GM12875 (cell line): ENCODE data around the gene GRIP1.

ENCODE experiments used
- H3K4me3 ChIP-seq: one replicate; pipeline ENCODE4 v1.5.1; 2011; ENCODE audit warnings: low read depth, low read length, control low read depth
- TF ChIP-seq, protein P1 (sequence below): IDR thresholded peaks from 2 replicates; pipeline ENCODE4 v1.5.1; 2011; ENCODE audit warnings: low read depth, mild to moderate bottlenecking, control low read depth, inconsistent platforms, low read length, moderate library complexity, borderline replicate concordance; ENCODE audit not compliant: insufficient read depth

The GRIP1 gene

DNA sequence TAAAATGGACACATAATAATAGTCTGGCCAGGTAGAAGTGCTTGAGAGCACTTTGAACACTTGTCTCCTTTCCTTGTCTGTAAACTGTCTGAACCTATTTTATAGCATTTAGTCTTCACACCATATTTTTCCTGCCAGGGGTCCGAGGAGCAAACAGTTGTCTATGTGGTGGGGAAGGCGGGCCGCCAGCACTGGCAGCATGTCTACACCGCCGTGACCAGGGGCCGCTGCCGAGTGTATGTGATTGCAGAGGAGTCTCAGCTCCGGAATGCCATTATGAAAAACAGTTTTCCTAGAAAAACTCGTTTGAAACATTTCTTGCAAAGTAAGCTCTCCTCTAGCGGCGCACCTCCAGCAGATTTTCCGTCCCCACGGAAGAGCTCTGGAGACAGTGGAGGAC is 347.9 kb downstream of the GRIP1 start:
- no peak overlapping the region for H3K4me3 ChIP-seq
- TF ChIP-seq, protein P1, sequence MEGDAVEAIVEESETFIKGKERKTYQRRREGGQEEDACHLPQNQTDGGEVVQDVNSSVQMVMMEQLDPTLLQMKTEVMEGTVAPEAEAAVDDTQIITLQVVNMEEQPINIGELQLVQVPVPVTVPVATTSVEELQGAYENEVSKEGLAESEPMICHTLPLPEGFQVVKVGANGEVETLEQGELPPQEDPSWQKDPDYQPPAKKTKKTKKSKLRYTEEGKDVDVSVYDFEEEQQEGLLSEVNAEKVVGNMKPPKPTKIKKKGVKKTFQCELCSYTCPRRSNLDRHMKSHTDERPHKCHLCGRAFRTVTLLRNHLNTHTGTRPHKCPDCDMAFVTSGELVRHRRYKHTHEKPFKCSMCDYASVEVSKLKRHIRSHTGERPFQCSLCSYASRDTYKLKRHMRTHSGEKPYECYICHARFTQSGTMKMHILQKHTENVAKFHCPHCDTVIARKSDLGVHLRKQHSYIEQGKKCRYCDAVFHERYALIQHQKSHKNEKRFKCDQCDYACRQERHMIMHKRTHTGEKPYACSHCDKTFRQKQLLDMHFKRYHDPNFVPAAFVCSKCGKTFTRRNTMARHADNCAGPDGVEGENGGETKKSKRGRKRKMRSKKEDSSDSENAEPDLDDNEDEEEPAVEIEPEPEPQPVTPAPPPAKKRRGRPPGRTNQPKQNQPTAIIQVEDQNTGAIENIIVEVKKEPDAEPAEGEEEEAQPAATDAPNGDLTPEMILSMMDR = no peak

DNA sequence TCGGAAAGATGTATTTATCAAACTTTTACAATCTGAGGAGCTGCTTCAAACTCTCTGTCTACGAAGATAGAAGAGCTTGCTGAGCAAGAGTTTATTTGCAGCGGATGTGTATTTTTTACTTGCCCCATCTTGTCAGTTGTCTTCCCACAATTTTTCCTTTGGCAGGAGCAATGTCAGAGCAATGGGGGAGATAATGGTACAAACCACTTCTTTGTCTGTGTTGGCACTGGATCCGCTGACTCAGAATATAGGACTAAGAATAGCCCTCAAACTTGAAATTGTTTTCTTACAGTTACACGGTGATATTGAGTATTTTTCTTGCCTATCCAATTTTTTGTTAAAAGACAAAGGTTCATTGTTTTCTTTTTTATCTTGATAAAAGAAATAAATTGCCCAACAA is 348.9 kb downstream of the GRIP1 start:
- TF ChIP-seq, protein P1 = no peak
- H3K4me3 ChIP-seq = no peak overlapping the region

DNA sequence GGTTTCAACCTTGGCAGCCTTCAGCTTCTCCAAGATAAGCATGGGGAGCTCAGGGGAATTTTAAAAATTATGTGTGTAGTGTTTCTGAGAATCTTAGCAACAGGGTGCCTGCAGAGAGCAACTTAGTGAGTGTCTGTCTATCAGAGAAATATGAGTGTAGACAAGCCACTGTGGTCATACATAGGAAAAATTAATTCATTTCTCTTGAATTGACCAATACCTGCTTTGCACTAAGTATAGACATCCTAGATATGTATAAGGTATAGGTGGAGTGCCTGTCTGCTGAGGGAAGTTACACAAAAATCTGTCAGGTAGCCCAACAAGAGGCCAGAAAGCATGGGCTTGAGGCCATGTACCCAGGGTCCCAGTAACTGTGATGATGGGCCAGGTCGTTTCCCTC is 355.9 kb downstream of the GRIP1 start:
- TF ChIP-seq, protein P1 = no peak

DNA sequence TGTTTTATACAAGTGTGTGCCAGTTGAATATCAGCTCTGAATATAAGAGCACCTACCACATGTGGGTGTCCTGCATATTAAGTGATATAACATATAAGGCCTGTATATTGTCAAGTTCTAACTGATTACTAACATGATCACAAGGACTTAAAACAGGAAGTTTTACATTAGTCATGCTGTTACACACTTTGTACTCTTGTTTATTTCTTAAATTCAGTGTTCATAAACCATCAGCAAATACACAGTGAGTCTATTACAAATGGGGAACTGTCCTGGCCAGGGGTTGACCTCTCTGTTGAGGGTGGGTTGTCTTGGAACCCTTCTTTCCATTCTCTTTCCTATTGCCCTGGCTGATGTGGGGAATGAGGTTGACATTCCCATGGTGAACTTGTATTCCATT is 357.4 kb downstream of the GRIP1 start:
- H3K4me3 ChIP-seq = no peak overlapping the region
- TF ChIP-seq, protein P1 = no peak

More for the DNA sequence above, 355.9 kb downstream of the GRIP1 start:
- H3K4me3 ChIP-seq = no peak overlapping the region

DNA sequence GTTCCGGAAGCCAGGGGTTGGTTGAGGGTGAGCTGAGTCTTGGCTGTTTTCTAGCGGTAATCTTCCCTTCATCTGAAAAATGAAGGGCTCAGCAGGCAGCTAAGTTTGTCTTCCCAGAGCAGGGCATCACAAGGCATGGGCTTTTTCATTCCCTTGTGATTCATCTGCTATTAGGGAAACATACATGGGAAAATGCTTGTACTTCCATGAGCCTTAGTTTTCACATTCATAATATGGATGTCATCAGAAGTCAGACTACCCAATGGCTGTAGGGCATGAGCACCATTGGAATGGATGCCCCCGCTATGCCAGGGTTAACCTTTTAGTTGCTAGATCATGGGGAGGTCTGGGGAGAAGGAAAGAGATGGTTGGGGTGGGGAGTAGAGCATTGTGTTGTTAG is 357.9 kb downstream of the GRIP1 start:
- TF ChIP-seq, protein P1 = no peak
- H3K4me3 ChIP-seq = no peak overlapping the region

DNA sequence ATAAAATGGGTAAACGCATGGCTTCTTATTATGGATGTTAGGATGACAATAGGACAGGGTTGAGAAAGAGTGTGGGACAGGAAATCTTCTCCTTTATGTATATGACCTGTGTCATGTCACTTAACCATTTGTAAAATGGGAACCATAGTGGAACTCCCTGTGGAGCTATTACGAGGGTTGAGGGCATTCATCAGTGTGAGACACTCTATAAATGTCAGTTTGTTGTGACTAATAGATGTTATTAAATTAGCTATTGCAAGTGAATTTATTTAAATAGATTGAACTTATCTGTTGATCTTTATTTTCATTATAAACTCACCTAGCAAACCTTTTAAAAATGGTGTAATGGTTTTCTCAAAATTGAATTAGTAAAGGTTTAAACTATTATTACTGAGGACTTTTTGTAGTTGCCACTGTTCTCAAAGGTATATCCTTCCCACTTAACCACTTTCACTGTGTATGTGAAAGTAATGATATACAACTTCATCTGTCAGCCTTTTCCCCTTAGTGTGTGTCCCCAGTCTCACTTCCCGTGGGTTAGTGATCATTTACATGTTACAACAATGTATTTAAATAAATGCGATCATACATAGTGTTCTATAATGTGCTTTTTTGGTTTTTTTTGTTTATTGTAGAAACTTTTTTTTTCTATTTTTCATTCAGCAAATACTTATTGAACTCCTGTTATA is 359.5 kb downstream of the GRIP1 start:
- TF ChIP-seq, protein P1 = no peak

DNA sequence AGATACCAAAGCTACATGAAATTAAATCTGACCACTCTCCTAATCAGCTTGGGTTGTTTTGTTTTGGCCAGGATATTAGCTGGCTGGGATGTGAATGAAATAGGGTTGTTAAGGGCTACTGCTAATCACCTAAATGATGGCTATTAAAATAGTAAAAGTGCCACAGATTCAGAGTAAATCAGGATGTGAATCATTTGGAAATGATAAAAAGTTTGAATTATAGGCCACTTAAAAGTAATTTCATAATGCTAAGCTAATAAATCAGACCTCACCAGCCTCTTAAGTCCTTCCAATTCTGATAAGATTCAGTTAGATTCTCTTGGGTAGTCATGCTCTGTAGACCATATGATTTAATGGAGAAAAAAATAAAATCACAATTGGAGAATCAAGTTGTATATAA is 364.6 kb downstream of the GRIP1 start:
- TF ChIP-seq, protein P1 = no peak
- no peak overlapping the region for H3K4me3 ChIP-seq

More for the DNA sequence above, 359.5 kb downstream of the GRIP1 start:
- no peak overlapping the region for H3K4me3 ChIP-seq
